IPS-18c (cell line): Measurements from ENCODE around the gene SLC39A9.
"Not testable (repeated sequence)": the region's sequence is repeated elsewhere in the genome, so short reads cannot be mapped to it uniquely, and the experiment has no call there.

Experiments used
- H3K4me3 ChIP-seq: 2 replicates; pipeline ENCODE4 v1.7.0; 2013; ENCODE audit warnings: low read depth, mild to moderate bottlenecking, low read length, moderate library complexity; ENCODE audit not compliant: insufficient read depth
- H3K9me3 ChIP-seq: one replicate; pipeline ENCODE4 v1.6.1; 2013; ENCODE audit warnings: mild to moderate bottlenecking, low read length, moderate library complexity; ENCODE audit not compliant: control insufficient read depth, insufficient read depth

Gene SLC39A9

DNA sequence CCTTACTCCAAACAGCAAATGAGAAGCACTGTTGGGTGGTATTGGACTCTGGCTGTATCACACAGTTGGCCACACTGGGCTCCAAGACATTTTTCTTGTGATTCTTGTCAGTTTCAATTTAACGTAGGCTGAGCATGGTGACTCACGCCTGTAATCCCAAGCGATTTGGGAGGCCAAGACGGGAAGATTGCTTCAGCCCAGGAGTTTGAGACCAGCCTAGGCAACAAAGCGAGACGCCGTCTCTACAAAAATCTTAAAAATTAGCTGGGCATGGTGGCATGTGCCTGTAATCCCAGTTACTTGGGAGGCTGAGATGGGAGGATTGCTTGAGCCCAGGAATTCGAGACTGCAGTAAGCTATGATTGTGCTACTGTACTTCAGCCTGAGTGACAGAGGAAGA is 50.7 kb downstream of the SLC39A9 start:
- Histone ChIP-seq H3K4me3 (no peak overlapping the region), H3K9me3 (no peaks in the 10 kb centered on the region)

GRCh38 chr14:69451941-69452340 is 53.4 kb downstream of the SLC39A9 start:
- no peak overlapping the region for H3K4me3 ChIP-seq
- no peaks in the 10 kb centered on the region for H3K9me3 ChIP-seq

GRCh38 chr14:69458350-69458749 is 59.9 kb downstream of the SLC39A9 start:
- H3K4me3 ChIP-seq, result no peak overlapping the region
- no peaks in the 10 kb centered on the region for H3K9me3 ChIP-seq

DNA sequence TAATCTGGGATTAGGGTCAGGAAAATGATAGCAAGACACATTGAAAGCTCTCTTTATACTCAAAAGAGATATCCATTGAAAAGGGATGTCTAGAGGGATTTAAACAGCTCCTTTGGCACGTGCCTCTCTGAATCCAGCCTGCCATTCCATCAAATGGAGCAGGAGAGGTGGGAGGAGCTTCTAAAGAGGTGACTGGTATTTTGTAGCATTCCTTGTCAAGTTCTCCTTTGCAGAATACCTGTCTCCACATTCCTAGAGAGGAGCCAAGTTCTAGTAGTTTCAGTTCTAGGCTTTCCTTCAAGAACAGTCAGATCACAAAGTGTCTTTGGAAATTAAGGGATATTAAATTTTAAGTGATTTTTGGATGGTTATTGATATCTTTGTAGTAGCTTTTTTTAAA is 60.6 kb downstream of the SLC39A9 start:
- H3K9me3 ChIP-seq, result no peaks in the 10 kb centered on the region
- H3K4me3 ChIP-seq, result no peak overlapping the region

DNA sequence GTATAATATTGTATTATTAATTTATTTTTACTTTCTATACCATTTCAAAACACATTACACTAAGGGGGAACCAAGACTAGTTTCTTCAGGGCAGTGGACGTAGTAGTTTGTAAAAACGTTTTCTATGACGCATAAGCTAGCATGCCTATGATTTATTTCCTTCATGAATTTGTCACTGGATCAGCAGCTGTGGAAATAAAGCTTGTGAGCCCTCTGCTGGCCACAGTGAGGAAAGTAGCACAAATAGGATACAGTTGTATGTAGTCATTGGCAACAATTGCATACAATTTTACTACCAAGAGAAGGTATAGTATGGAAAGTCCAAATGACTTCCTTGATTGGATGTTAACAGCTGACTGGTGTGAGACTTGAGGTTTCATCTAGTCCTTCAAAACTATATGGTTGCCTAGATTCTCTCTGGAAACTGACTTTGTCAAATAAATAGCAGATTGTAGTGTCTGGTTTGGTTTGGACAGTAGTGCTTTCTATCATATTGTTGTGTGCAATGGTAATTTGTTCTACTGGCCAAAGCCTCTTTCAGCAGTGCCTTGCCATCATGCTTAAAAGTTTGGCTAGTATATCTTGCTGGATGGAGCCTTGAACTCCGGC is 61.7 kb downstream of the SLC39A9 start:
- no peaks in the 10 kb centered on the region for H3K9me3 ChIP-seq
- H3K4me3 ChIP-seq, result no peak overlapping the region

DNA sequence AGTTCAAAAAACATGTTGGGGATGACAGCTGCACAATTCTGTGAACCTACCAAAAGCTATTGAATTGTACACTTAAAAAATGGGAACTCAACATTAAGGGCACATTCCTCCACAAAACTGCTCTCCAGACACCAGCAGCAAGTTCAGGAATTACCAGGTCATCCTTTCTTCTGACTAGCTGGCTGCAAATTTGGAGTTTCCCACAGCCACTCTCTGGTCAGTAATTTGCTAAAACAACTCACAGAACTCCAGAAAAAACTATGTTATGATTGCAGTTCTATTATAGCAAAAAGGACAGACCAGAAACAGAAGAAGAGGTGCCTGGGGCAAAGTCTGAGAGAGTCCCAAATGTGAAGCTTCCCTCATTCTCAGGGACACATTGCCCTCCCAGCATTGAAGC is 65.9 kb downstream of the SLC39A9 start:
- H3K4me3 ChIP-seq, result no peak overlapping the region
- H3K9me3 ChIP-seq, result no peaks in the 10 kb centered on the region

- no peak overlapping the region for H3K4me3 ChIP-seq
Observed at GRCh38 chr14:69464829-69465228, 66.3 kb downstream of the SLC39A9 start.

GRCh38 chr14:69468949-69469348 is 70.5 kb downstream of the SLC39A9 start:
- H3K9me3 ChIP-seq, result no peaks in the 10 kb centered on the region
- H3K4me3 ChIP-seq, result no peak overlapping the region

More at GRCh38 chr14:69464829-69465228, 66.3 kb downstream of the SLC39A9 start:
- no peaks in the 10 kb centered on the region for H3K9me3 ChIP-seq

DNA sequence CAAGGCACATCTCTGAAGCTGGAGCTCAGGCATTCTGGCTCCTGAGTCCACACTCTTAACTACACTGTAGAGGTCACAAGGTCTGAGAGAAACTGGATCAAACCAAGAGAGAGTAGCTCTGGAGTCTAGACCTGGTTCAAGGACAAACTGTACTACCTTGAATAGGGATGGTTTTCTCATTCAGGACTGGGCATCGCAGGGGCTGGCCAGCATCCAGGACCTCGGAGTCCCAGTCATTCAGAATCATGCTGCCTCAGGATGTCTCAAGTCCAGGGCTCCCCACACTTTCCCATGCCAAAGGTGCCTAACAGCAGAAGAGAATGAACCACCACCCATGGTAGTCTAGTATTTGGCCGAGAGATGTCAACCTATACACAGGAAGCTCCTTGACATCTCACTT is 72.9 kb downstream of the SLC39A9 start:
- Histone ChIP-seq H3K4me3 (no peak overlapping the region), H3K9me3 (no peaks in the 10 kb centered on the region)

GRCh38 chr14:69471916-69472315 is 73.4 kb downstream of the SLC39A9 start:
- Histone ChIP-seq H3K9me3 (no peaks in the 10 kb centered on the region), H3K4me3 (no peak overlapping the region)

DNA sequence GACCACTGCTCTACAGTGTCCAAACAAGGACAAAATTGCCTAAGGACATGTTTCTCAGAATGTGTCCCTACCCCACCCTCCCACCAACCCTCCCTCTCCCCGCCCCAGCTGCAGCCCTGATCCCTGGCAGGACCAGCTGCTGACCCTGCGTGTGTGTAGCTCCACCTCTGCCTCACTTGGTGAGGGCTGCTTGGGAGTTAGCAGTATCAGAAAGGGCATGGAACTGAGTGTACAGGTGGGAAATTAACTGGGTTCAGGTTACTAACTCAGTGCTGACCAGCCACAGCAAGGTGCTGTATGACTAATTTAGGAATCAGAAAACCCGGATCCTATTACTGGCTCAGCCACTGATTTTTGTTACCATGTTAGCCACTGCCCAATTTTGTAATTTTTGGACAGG is 74.8 kb downstream of the SLC39A9 start:
- no peak overlapping the region for H3K4me3 ChIP-seq
- peaks cover 2% of the 10 kb centered on the region for H3K9me3 ChIP-seq

GRCh38 chr14:69473946-69474345 is 75.5 kb downstream of the SLC39A9 start:
- H3K9me3 ChIP-seq, result peaks cover 2% of the 10 kb centered on the region
- H3K4me3 ChIP-seq, result no peak overlapping the region

DNA sequence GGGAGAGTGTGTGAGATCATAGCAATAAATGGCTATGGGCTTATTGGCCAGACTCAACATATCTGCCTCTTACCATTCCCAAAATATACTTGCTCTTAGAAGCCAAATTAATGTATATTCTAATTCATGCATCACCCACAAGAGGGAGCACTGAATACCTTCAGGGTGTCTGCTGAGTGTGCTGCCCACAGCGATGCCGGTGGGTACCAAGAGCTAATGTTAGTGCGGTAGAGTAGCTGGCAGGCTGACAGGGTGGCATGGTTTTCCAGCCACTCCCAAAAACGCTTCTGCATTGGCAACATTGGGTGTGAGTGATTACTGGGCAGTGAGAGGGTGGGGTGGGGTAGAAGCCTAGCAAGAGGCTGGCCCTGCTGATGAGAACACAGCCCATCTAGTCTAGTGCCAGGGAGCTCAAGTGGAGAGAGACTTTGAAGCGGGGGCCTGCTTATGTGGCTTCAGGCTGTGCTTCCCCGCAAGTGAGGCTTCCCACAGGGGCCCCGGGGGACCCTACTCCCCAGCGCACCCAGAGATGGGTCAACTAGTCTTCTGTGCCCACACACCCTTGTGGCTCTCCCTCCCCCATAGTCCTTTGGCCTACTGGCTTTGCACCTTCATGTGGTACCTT is 76.8 kb downstream of the SLC39A9 start:
- H3K9me3 ChIP-seq, result peaks cover 2% of the 10 kb centered on the region
- H3K4me3 ChIP-seq, result no peak overlapping the region

- H3K9me3 ChIP-seq, H3K4me3 ChIP-seq: not testable (repeated sequence)
Observed at GRCh38 chr14:69476824-69477450, 78.4 kb downstream of the SLC39A9 start.

DNA sequence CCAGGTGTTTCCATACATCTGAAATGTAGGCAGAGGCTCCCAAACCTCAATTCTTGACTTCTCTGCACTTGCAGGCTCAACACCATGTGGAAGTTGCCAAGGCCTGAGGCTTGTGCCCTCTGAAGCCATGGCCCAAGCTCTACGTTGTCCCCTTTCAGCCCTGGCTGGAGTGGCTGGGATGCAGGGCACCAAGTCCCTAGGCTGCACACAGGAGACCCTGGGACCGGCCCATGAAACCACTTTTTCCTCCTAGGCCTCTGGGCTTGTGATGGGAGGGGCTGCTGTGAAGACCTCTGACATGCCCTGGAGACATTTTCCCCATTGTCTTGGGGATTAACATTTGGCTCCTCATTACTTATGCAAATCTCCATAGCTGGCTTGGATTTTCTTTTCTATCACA is 79.6 kb downstream of the SLC39A9 start:
- not testable (repeated sequence) for H3K4me3 ChIP-seq, H3K9me3 ChIP-seq

GRCh38 chr14:69479696-69480095 is 81.2 kb downstream of the SLC39A9 start:
- H3K4me3 ChIP-seq, result no peak overlapping the region
- peaks cover 2% of the 10 kb centered on the region for H3K9me3 ChIP-seq

- Histone ChIP-seq H3K9me3 (peaks cover 2% of the 10 kb centered on the region), H3K4me3 (no peak overlapping the region)
Observed at GRCh38 chr14:69480136-69480535, 81.6 kb downstream of the SLC39A9 start.

- peaks cover 2% of the 10 kb centered on the region for H3K9me3 ChIP-seq
- H3K4me3 ChIP-seq, result no peak overlapping the region
Observed at GRCh38 chr14:69481815-69482568, 83.5 kb downstream of the SLC39A9 start.
